Measurements from ENCODE around the gene CFAP43.

- TF ChIP-seq CTCF (IDR thresholded peaks at IDR 0.05; ENCODE audit: control extremely low read depth in 1 of 3, insufficient read depth in 1 of 3, low read depth in 1 of 3, low read length in 3 of 3) (no peak), EP300 (IDR thresholded peaks at IDR 0.05; ENCODE audit: borderline replicate concordance in 1 of 2, low read depth in 2 of 2, low read length in 2 of 2) (no peak), CEBPB (IDR thresholded peaks at IDR 0.05; ENCODE audit: low read depth, low read length) (no peak), SIX5 (IDR thresholded peaks at IDR 0.05; ENCODE audit: low read depth, low read length) (no peak), MAX (IDR thresholded peaks at IDR 0.05) (no peak), EZH2 (IDR thresholded peaks at IDR 0.05; ENCODE audit: low read depth, low read length, severe bottlenecking) (no peak), CHD2 (IDR thresholded peaks at IDR 0.05; ENCODE audit: low read length) (no peak), POU5F1 (IDR thresholded peaks at IDR 0.05; ENCODE audit: low read depth, low read length) (no peak), FOSL1 (IDR thresholded peaks at IDR 0.05; ENCODE audit: insufficient read depth, low read depth, low read length) (no peak), TCF12 (IDR thresholded peaks at IDR 0.05; ENCODE audit: low read depth, low read length) (no peak), POLR2A (IDR thresholded peaks at IDR 0.05; ENCODE audit: control extremely low read depth in 1 of 2, low read depth in 2 of 2, low read length in 2 of 2) (no peak), POLR2AphosphoS5 (IDR thresholded peaks at IDR 0.05; ENCODE audit: low read depth, low read length) (no peak), SUZ12 (IDR thresholded peaks at IDR 0.05; ENCODE audit: low read length) (no peak), ZNF274 (IDR thresholded peaks at IDR 0.05; ENCODE audit: borderline replicate concordance, extremely low read depth, low read length) (no peak)
Observed at GRCh38 chr10:104113376-104113956, 118.7 kb downstream of the CFAP43 start.

Measured in H1 (cell line).